Sigmoid colon (tissue), 7 donors: Measurements from ENCODE around the gene HDAC4. TPM values are rescaled to one million over a fixed set of nuclear protein-coding genes. Genes with fewer than 3 reads are reported as not detected.

ENCODE experiments used
- DNase-seq: peaks from one replicate; pipeline ENCODE4 v3.0.0-alpha.2; 2019
- H3K27ac ChIP-seq, 4 donors: fragments of 200-600 bp; sonication (generic); one replicate each; pipeline ENCODE4 v1.5.1; 2016 to 2019; ENCODE audit warnings: mild to moderate bottlenecking in 1 of 4
- H3K27me3 ChIP-seq, 3 donors: fragments of 200-600 bp; sonication (generic); one replicate each; pipeline ENCODE4 v1.5.1; 2019; ENCODE audit warnings: mild to moderate bottlenecking in 1 of 3
- H3K36me3 ChIP-seq, 4 donors: fragments of 200-600 bp; sonication (generic); one replicate each; pipeline ENCODE4 v1.5.1; 2016 to 2019
- H3K4me1 ChIP-seq, 4 donors: fragments of 200-600 bp; sonication (generic); one replicate each; pipeline ENCODE4 v1.5.1; 2017 to 2019
- H3K4me3 ChIP-seq, 4 donors: fragments of 200-600 bp; sonication (generic); one replicate each; pipeline ENCODE4 v1.5.1; 2017 to 2019; ENCODE audit warnings: mild to moderate bottlenecking in 2 of 4, moderate library complexity in 1 of 4
- H3K9me3 ChIP-seq, 4 donors: fragments of 200-600 bp in 3 of 4; sonication (generic) in 3 of 4; one replicate each; pipeline versions ENCODE4 v1.5.1 to v1.6.1; 2013 to 2019
- CTCF ChIP-seq, 4 experiments: fragments of 450-650 bp in 3 of 4; fragments of 200-600 bp in 1 of 4; IDR thresholded peaks; one replicate each; pipeline ENCODE4 v1.5.1; 2016 to 2019; ENCODE audit warnings: antibody characterized with exemption in 4 of 4, mild to moderate bottlenecking in 3 of 4, moderate library complexity in 2 of 4
- EP300 ChIP-seq, 4 donors: sonication (generic); formaldehyde crosslinking; IDR thresholded peaks; one replicate each; pipeline ENCODE4 v1.6.1; 2017; ENCODE audit warnings: antibody characterized with exemption in 4 of 4
- POLR2A ChIP-seq, 2 donors: fragments of 450-650 bp; IDR thresholded peaks; one replicate each; pipeline ENCODE4 v1.6.1; 2016; ENCODE audit warnings: antibody characterized with exemption in 2 of 2, mild to moderate bottlenecking in 2 of 2, moderate library complexity in 2 of 2
- POLR2AphosphoS5 ChIP-seq, 4 donors: sonication (generic); formaldehyde crosslinking; IDR thresholded peaks; one replicate each; pipeline ENCODE4 v1.6.1; 2017; ENCODE audit warnings: antibody characterized with exemption in 4 of 4
- WGBS, 2 donors: extraction: QIAGEN DNeasy Blood & Tissue Kit; methylation state at CpG; one replicate each; pipeline ENCODE4 v1.1.7; 2013; 5-methylcytosine and 5-hydroxymethylcytosine counted together
- intact Hi-C: fragments of 100-400 bp; cut with DNase I; formaldehyde crosslinking; loops from one replicate; pipeline ENCODE4 v1.15.1; 2023
- polyA plus RNA-seq, 3 donors: library from polyadenylated mRNA; stranded (reverse); fragments of 200-250 nt; gene quantifications; one replicate each; pipeline ENCODE4 v1.2.3, GENCODE V29; 2013
- total RNA-seq, 4 donors: library from RNA; depleted of rRNA; stranded (reverse); fragments of >200 nt; gene quantifications; one replicate each; pipeline ENCODE4 v1.1.0, GENCODE V29; 2016
- donor health status: healthy with polysubstance abuse.
- donor health status: Bipolar disorder and iron deficiency.
- donor health status: healthy.

The HDAC4 gene
- total and polyA plus RNA-seq, 7 donors, result 1.8 to 196 (median 77.0) TPM

GRCh38 chr2:239153806-239154591 is 246.8 kb downstream of the HDAC4 start:
- Histone ChIP-seq H3K27ac (peak overlapping the region in 3 of 4 donors; percentile 58 to 82 (median 61)), H3K4me1 (peaks cover 0 to 44% (median 35%) of the 10 kb centered on the region in 4 donors), H3K27me3 (no peaks in the 10 kb centered on the region), H3K36me3 (peaks cover 26 to 74% (median 34%) of the 10 kb centered on the region in 4 donors), H3K4me3 (no peak overlapping the region), H3K9me3 (no peaks in the 10 kb centered on the region)
- peak; percentile 57 for DNase-seq
- TF ChIP-seq EP300 (IDR thresholded peaks at IDR 0.05) (no peak), POLR2A (IDR thresholded peaks at IDR 0.05) (no peak), POLR2AphosphoS5 (IDR thresholded peaks at IDR 0.05) (no peak), CTCF (IDR thresholded peaks at IDR 0.05) (no peak)
- 90 to 95% methylated on average over 17 of the region's 17 CpGs for WGBS, 2 donors
- intact Hi-C loops, result no loop called here

- peak overlapping the region; percentile 74 to 82 (median 78) for H3K27ac ChIP-seq
These were observed 247.9 kb downstream of the HDAC4 start for GRCh38 chr2:239152916-239153305.

GRCh38 chr2:239152239-239152915 is 248.4 kb downstream of the HDAC4 start:
- Histone ChIP-seq H3K9me3 (no peaks in the 10 kb centered on the region), H3K4me1 (peaks cover 0 to 31% (median 25%) of the 10 kb centered on the region in 4 donors), H3K27me3 (no peaks in the 10 kb centered on the region), H3K4me3 (no peak overlapping the region), H3K36me3 (peaks cover 31 to 90% (median 42%) of the 10 kb centered on the region in 4 donors), H3K27ac (peak overlapping the region; percentile 74 to 82 (median 78))
- intact Hi-C loops, result no loop called here
- 97 to 98% methylated on average over 10 of the region's 10 CpGs for WGBS, 2 donors
- peak; percentile 72 for DNase-seq
- no peak for TF ChIP-seq POLR2AphosphoS5 (IDR thresholded peaks at IDR 0.05)
- TF ChIP-seq CTCF (IDR thresholded peaks at IDR 0.05), result no peak
- no peak for TF ChIP-seq POLR2A (IDR thresholded peaks at IDR 0.05)
- TF ChIP-seq EP300 (IDR thresholded peaks at IDR 0.05), result no peak

More at GRCh38 chr2:239152916-239153305, 247.9 kb downstream of the HDAC4 start:
- intact Hi-C loops, result no loop called here
- H3K4me1 ChIP-seq, result peaks cover 0 to 36% (median 29%) of the 10 kb centered on the region in 4 donors
- TF ChIP-seq CTCF (IDR thresholded peaks at IDR 0.05) (no peak), EP300 (IDR thresholded peaks at IDR 0.05) (no peak), POLR2AphosphoS5 (IDR thresholded peaks at IDR 0.05) (no peak)
- H3K9me3 ChIP-seq, result no peaks in the 10 kb centered on the region
- no peaks in the 10 kb centered on the region for H3K27me3 ChIP-seq
- WGBS, 2 donors, result 95 to 96% methylated on average over 7 of the region's 7 CpGs
- H3K4me3 ChIP-seq, result no peak overlapping the region
- peaks cover 31 to 85% (median 39%) of the 10 kb centered on the region in 4 donors for H3K36me3 ChIP-seq
- DNase-seq, result peak; percentile 20

- 94 to 96% methylated on average over 16 of the region's 16 CpGs for WGBS, 2 donors
- TF ChIP-seq CTCF (IDR thresholded peaks at IDR 0.05), result no peak
- TF ChIP-seq EP300 (IDR thresholded peaks at IDR 0.05), result peak in 3 of 4 donors; percentile 76 to 95 (median 90)
- TF ChIP-seq POLR2AphosphoS5 (IDR thresholded peaks at IDR 0.05), result peak; percentile 58 to 88 (median 72)
- no peak for TF ChIP-seq POLR2A (IDR thresholded peaks at IDR 0.05)
- Histone ChIP-seq H3K27ac (peak overlapping the region; percentile 74 to 82 (median 78)), H3K27me3 (no peaks in the 10 kb centered on the region), H3K9me3 (no peaks in the 10 kb centered on the region), H3K36me3 (peaks cover 29 to 93% (median 43%) of the 10 kb centered on the region in 4 donors), H3K4me1 (peaks cover 0 to 29% (median 23%) of the 10 kb centered on the region in 4 donors), H3K4me3 (no peak overlapping the region)
- DNase-seq, result peak; percentile 90
- intact Hi-C loops, result no loop called here
These were observed 249.4 kb downstream of the HDAC4 start for GRCh38 chr2:239151201-239152131.
